ENCODE results near the gene PI4K2B. TPM values are rescaled to one million over a fixed set of nuclear protein-coding genes. Genes with fewer than 3 reads are reported as not detected.
"Not testable (repeated sequence)": the region's sequence is repeated elsewhere in the genome, so short reads cannot be mapped to it uniquely, and the experiment has no call there.

PI4K2B gene
- total and polyA plus RNA-seq, 2 experiments from 2014 or later: 6.7 to 21.4 TPM

- Histone ChIP-seq H3K9me2 (ENCODE audit: insufficient read depth) (0 out of 2 replicates have a peak, but pooled peaks cover 3% of the 10 kb centered on the region), H3K36me3 (ENCODE audit: insufficient read depth) (no peaks in the 10 kb centered on the region), H3K4me2 (no peak overlapping the region), H2AFZ (no peak overlapping the region), H3K4me1 (ENCODE audit: insufficient read depth) (peaks cover 10% of the 10 kb centered on the region; the same call in 1 of the 2 replicates), H3F3A (replicated peaks; ENCODE audit: low read depth) (peaks cover 10% of the 10 kb centered on the region; the same call in 1 of the 2 replicates), H3K27ac (ENCODE audit: low read depth) (no peak overlapping the region), H3K27me3 (ENCODE audit: insufficient read depth) (peaks cover 16% of the 10 kb centered on the region), H3K4me3 (no peak overlapping the region), H3K79me2 (replicated peaks; ENCODE audit: insufficient read depth) (peaks cover 51% of the 10 kb centered on the region), H4K20me1 (replicated peaks; ENCODE audit: insufficient read depth) (peaks cover 7% of the 10 kb centered on the region; the same call in 1 of the 2 replicates)
- no peak overlapping the region for H3K4me3 Mint-ChIP-seq
- peaks cover 6% of the 10 kb centered on the region for H3K4me1 Mint-ChIP-seq
- H3K27me3 Mint-ChIP-seq (ENCODE audit: insufficient read depth, low read depth, poor library complexity): peaks cover 13% of the 10 kb centered on the region
- no peak for ATAC-seq
- peaks cover 23% of the 10 kb centered on the region for H3K9me3 Mint-ChIP-seq
- H3K27ac Mint-ChIP-seq: no peak overlapping the region
- H3K36me3 Mint-ChIP-seq (ENCODE audit: low read depth): peaks cover 19% of the 10 kb centered on the region
- no peak for DNase-seq (ENCODE audit: low spot score)
- TF ChIP-seq EZH2phosphoT487 (IDR thresholded peaks at IDR 0.05; ENCODE audit: unreplicated experiment) (no peak), JUNB (IDR thresholded peaks at IDR 0.05; ENCODE audit: unreplicated experiment) (no peak), NANOG (IDR thresholded peaks at IDR 0.05; ENCODE audit: borderline replicate concordance) (no peak)
These were observed 4.2 kb downstream of the PI4K2B start for GRCh38 chr4:25238052-25238451.

GRCh38 chr4:25239528-25239927 is 5.7 kb downstream of the PI4K2B start:
- not testable (repeated sequence) for H3K4me3 Mint-ChIP-seq; H2AFZ ChIP-seq; ATAC-seq; H3K27ac ChIP-seq (ENCODE audit: low read depth); H3K4me2 ChIP-seq; H4K20me1 ChIP-seq (replicated peaks; ENCODE audit: insufficient read depth); H3K4me3 ChIP-seq; H3K9me2 ChIP-seq (ENCODE audit: insufficient read depth); H3F3A ChIP-seq (replicated peaks; ENCODE audit: low read depth); H3K27me3 Mint-ChIP-seq (ENCODE audit: insufficient read depth, low read depth, poor library complexity); H3K36me3 ChIP-seq (ENCODE audit: insufficient read depth); H3K27ac Mint-ChIP-seq
- Mint-ChIP-seq H3K36me3 (ENCODE audit: low read depth) (peaks cover 22% of the 10 kb centered on the region), H3K4me1 (peaks cover 13% of the 10 kb centered on the region), H3K9me3 (peaks cover 19% of the 10 kb centered on the region)
- peaks cover 51% of the 10 kb centered on the region for H3K79me2 ChIP-seq (replicated peaks; ENCODE audit: insufficient read depth)
- peaks cover 13% of the 10 kb centered on the region for H3K27me3 ChIP-seq (ENCODE audit: insufficient read depth)
- TF ChIP-seq CTCF (conservative IDR thresholded peaks at IDR 0.05; ENCODE audit: low read depth in 2 of 2): peak in 1 of 2 experiments; percentile 33; a peak in 1 of 4 replicates
- DNase-seq (ENCODE audit: low spot score): peak; percentile 15
- H3K4me1 ChIP-seq (ENCODE audit: insufficient read depth): peaks cover 13% of the 10 kb centered on the region

- not testable (repeated sequence) for H3K4me3 ChIP-seq; DNase-seq (ENCODE audit: low spot score); H3K27ac ChIP-seq (ENCODE audit: low read depth); H2AFZ ChIP-seq; H3F3A ChIP-seq (replicated peaks; ENCODE audit: low read depth); H3K9me2 ChIP-seq (ENCODE audit: insufficient read depth); H3K36me3 ChIP-seq (ENCODE audit: insufficient read depth); ATAC-seq; H3K4me1 ChIP-seq (ENCODE audit: insufficient read depth); H3K4me2 ChIP-seq; H3K27ac Mint-ChIP-seq; H3K4me1 Mint-ChIP-seq; H3K27me3 ChIP-seq (ENCODE audit: insufficient read depth); H4K20me1 ChIP-seq (replicated peaks; ENCODE audit: insufficient read depth); H3K27me3 Mint-ChIP-seq (ENCODE audit: insufficient read depth, low read depth, poor library complexity); H3K4me3 Mint-ChIP-seq
- H3K79me2 ChIP-seq (replicated peaks; ENCODE audit: insufficient read depth): peaks cover 48% of the 10 kb centered on the region
- H3K36me3 Mint-ChIP-seq (ENCODE audit: low read depth): peaks cover 28% of the 10 kb centered on the region
- peaks cover 28% of the 10 kb centered on the region for H3K9me3 Mint-ChIP-seq
These were observed 6.9 kb downstream of the PI4K2B start for GRCh38 chr4:25240754-25241210.

GRCh38 chr4:25242195-25242594 is 8.4 kb downstream of the PI4K2B start:
- H2AFZ ChIP-seq; H3K27ac Mint-ChIP-seq; ATAC-seq; H3K4me2 ChIP-seq; H3K4me1 Mint-ChIP-seq; H3K27me3 Mint-ChIP-seq (ENCODE audit: insufficient read depth, low read depth, poor library complexity); H3K27me3 ChIP-seq (ENCODE audit: insufficient read depth); H3K9me2 ChIP-seq (ENCODE audit: insufficient read depth); DNase-seq (ENCODE audit: low spot score); H3K4me3 Mint-ChIP-seq; H3F3A ChIP-seq (replicated peaks; ENCODE audit: low read depth); H3K4me1 ChIP-seq (ENCODE audit: insufficient read depth); H3K27ac ChIP-seq (ENCODE audit: low read depth); H3K4me3 ChIP-seq; H3K36me3 ChIP-seq (ENCODE audit: insufficient read depth); H4K20me1 ChIP-seq (replicated peaks; ENCODE audit: insufficient read depth): not testable (repeated sequence)
- peaks cover 33% of the 10 kb centered on the region for H3K9me3 Mint-ChIP-seq
- peaks cover 35% of the 10 kb centered on the region for H3K36me3 Mint-ChIP-seq (ENCODE audit: low read depth)
- H3K79me2 ChIP-seq (replicated peaks; ENCODE audit: insufficient read depth): peaks cover 40% of the 10 kb centered on the region
